Lower leg skin (tissue), 3 donors: ENCODE measurements around the gene ADARB2.

ENCODE experiments used
- CTCF ChIP-seq, 3 donors: fragments of 450-650 bp; IDR thresholded peaks; one replicate each; pipeline ENCODE4 v1.5.1; 2016; ENCODE audit warnings: antibody characterized with exemption in 3 of 3, mild to moderate bottlenecking in 3 of 3, moderate library complexity in 2 of 3
- POLR2A ChIP-seq, 2 donors: fragments of 450-650 bp; IDR thresholded peaks; one replicate each; pipeline ENCODE4 v1.6.1; 2016 to 2017; ENCODE audit warnings: antibody characterized with exemption in 2 of 2, mild to moderate bottlenecking in 1 of 2, moderate library complexity in 1 of 2

- TF ChIP-seq CTCF (IDR thresholded peaks at IDR 0.05) (no peak), POLR2A (IDR thresholded peaks at IDR 0.05) (no peak)
These were observed 489.6 kb downstream of the ADARB2 start for GRCh38 chr10:1247598-1248261.
